Activated CD8-positive, alpha-beta memory T cell treated with anti-CD3 and anti-CD28 coated beads, Interleukin-2, amount 50 U/mL, for 48 hours (primary cell): ENCODE data around the gene C1orf159.
A peak's percentile ranks its signal among the peaks of the same experiment; 100 is the strongest.
"Not testable (repeated sequence)": the region's sequence is repeated elsewhere in the genome, so short reads cannot be mapped to it uniquely, and the experiment has no call there.

Source experiments
- DNase-seq: peaks from one replicate; pipeline ENCODE4 v3.0.0-alpha.2; 2020

Gene C1orf159

DNA sequence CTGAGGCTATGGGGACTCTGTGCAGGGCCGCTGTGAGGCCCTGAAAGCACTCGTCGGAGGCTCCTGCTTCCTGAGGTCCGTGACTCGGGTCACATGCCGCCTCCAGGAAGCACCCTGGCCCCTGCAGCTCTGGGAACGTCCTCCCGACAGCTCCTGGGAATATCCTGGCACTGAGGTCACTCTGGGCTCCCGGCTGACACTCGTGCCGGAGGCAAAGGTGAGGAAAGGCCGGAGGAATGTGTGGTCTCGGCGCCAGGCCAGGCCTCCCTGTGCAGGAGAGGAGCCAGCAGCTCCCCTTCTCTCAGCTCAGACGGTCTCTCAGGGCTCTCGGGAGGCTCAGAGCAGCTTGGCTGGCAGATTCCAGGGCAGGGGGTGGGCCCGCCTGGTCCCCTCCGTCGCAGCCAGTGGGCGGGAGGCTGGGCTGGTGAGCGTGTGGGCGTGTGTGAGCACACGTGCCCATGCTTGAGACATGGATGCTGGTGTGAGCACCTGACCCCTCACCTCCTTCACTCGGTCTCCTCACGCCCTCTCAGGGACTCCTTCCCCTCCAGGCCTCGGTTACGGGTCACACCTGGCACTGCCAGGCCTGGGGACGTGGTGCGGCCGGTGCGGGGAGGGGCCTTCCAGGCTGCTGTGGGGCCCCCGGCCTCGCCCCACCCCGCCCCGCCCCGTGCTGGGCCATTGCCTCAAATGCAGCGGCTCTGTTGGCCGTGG lies 36.3 kb downstream of the C1orf159 start:
- DNase-seq = peak; percentile 70

DNA sequence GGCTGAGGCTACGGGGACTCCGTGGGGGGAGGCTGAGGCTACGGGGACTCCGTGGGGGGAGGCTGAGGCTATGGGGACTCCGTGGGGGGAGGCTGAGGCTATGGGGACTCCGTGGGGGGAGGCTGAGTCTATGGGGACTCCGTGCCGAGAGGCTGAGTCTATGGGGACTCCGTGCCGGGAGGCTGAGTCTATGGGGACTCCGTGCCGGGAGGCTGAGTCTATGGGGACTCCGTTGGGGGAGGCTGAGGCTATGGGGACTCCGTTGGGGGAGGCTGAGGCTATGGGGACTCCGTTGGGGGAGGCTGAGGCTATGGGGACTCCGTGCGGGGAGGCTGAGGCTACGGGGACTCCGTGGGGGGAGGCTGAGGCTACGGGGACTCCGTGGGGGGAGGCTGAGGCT lies 38.5 kb downstream of the C1orf159 start:
- not testable (repeated sequence) for DNase-seq

DNA sequence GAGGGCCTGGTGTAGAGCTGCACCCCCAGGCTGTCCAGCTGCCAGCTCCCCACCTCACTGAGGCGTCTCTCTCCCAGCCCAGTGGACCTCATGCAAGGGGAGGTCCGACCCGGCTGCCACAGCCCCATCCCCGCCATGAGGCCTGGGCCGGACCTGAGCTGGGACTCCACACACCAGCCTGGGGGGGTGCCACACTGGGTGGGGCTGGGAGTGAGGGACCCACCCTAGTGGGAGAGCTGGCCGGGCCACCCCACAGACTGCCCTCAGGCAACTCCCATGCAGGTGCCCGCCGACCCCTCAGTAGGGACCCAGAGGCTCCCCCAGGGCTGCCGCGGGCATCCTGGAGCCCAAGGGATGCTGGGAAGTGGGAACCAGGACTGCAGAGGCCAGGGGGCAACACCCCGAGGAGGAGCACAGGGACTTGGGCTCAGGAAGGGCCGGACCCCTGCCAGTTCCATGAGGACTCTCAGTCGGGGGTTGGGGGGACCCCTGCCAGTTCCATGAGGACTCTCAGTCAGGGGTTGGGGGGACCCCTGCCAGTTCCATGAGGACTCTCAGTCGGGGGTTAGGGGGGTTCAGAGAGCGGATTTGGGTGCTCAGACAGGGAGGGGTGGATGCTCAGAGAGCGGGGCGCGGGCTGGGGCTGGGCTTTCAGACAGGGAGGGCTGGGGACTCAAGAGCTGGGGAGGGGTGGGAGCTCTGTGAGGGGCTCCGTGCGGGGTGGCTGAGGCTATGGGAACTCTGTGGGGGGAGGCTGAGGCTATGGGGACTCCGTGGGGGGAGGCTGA lies 40.5 kb downstream of the C1orf159 start:
- DNase-seq = no peak

DNA sequence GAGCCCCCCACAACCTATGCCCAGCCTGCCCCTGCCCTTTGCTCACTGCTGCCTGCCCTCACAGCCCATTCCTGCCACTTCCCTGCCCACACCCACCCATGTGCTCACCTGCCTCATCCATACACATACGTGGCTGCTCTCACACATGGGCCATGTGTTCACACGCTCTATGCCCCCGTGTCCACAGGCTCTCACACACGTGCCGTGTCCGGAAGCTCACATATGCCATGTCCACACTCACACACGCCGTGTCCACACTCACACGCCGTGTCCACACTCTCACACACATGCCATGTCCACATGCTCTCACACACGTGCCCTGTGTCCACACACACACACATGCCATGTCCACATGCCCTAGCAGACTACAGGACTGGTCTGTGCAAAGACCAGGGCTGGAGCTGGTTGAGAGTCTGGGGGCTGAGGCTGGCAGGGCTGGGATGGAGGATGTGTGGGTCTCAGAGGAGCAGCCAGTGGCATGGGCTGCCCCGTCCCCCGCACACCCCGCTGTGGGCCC lies 41.2 kb downstream of the C1orf159 start:
- no peak for DNase-seq

DNA sequence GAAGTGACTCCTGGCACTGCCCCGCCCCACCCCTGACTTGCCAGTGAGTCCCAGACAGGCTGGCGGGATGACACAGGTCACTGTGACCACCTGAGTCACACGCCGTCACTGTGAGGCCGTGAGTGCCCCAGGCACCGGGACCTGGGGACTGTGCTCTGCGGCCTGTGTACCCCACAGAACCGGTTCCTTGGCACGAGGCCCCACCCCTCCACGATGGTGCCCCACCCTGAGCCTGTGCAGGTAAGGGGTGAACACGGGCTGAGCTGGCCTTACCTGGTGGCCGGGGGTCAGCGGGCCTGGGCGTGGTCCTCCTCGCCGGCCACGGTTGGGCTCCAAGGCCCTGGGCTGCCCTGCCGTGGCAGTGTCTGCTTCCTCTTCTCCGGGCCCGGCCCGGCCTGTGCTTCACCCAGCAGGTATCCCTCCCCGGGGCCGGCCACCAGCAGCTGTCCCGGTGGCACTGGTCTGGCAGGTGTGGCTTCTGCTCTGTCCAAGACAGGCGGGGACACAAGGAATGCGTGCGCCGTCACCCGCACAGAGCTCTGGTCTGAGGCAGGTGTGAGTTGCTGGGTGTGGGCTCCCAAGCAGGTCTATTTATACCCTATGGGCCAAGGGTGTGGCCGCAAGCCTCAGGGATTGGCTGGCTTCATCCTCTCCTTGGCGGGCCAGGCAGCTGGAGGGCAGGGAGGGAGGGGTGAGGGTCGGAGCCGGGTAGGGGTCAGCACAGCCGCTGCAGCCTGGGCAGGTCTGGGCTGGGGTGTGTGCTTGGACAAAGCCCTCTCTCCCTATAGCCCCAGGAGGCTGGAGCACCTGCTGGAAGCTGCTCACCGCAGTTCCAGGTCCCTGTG lies 41.9 kb downstream of the C1orf159 start, which contains the start of gene RNF223:
Gene RNF223 (minus strand): TSS at position 564 of the 845 bp plus-strand sequence. CDS start 1,740 bp downstream, outside the sequence.
- no peak for DNase-seq

DNA sequence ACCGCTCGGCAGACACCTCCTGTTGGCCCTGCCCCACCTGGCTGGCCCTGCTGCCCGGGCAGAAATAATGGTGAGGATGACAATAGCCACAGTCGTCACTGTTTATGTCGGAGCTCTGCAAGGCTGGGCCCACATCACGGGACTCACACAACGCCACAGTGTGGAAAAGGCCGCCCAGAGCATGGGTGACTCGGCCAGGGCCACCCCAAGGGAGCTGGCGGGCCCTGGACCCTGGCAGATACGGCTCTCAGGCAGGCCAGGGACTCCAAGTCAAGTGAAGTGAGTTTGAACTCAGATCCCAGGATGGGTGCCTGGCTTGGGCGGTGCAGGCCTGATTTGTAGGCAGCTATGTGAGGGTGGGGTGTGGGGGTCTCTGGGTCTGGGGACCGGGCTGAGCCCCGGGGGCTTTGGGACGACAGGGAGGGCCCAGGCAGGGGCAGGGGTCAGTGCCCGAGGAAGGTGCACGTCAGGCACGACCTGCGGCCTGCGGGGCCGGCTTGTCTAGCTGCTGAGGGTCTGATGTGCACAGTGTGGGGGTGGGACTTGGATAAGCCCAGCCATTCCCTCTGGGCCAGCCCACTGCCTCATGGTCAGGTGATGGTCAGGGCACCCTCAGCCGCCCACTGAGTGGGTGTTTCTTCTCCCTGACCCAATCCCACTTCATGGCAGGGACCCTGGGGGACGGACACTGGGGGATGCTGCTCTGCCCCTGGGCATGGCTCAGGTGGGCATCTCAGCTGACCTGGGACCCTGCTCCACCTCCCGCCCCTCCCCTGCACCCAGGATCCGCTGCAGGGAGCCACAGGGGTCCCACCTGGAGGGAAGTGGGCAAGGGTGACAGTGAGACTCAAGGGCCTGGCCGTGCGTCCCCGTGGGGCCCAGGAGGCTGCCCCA lies 42.8 kb downstream of the C1orf159 start:
- DNase-seq = no peak

DNA sequence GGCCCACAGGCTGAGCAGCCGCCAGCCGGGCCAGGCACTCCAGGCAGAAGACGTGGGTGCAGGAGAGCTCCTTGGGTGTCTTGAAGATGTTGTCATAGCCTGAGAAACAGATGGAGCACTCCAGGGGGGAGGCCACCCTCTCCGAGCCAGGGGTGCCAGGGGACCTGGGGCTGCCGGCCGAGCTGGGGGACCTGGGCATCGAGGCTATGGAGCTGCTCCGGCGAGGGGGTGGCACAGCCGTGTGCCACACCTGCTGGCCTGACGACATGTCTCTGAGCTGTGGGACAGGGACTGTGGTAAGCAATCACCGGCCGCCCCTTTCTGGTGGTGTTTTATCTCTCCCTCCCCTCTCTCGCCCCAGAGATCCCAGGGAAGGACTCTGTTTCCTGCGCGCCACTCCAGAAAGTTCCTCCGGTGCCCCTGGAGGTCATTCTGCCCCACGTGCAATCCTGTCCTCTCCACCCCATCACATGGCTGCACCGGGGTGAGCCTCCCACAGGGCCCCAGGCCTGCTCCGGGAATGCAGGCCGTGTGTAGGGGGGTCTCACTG lies 43.5 kb downstream of the C1orf159 start:
- DNase-seq = no peak

DNA sequence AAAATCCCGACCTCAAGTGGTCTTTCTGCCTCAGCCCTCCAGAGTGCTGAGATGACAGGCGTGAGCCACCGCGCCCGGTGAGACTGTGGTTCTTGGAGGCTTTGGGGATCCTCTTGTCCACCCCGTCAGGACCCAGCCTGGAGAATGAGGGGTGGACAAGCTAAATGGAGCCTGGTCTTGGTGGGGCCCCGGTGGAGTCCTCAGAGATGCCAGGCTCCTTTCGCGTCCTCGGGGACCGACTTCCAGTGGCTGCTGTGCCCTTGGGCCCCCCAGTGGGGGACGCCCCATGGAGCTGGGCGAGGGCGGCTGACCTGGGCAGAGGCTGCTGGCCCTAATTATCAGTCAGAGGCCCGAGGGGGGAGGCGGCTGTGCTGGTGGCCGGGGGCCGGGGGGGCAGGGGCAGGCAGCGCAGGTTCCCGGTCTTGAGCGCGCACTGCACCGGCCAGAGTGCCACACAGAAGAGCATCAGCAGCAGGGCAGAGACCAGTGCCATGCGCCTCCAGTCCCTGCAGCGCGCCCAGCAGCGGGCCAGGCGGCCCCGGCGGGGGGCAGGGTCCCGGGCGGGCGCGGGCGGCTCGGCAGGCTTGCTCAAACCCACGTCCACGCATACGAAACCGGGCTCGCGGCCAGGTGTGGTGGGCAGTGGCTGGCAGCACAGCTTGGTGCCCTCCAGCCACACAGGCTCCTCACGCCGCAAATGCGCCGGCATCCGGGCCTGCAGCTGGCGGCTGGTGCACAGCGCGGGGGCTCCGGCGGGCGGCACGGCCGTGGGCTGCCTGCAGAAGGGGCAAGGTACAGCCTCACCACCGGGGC lies 44.2 kb downstream of the C1orf159 start:
- no peak for DNase-seq

DNA sequence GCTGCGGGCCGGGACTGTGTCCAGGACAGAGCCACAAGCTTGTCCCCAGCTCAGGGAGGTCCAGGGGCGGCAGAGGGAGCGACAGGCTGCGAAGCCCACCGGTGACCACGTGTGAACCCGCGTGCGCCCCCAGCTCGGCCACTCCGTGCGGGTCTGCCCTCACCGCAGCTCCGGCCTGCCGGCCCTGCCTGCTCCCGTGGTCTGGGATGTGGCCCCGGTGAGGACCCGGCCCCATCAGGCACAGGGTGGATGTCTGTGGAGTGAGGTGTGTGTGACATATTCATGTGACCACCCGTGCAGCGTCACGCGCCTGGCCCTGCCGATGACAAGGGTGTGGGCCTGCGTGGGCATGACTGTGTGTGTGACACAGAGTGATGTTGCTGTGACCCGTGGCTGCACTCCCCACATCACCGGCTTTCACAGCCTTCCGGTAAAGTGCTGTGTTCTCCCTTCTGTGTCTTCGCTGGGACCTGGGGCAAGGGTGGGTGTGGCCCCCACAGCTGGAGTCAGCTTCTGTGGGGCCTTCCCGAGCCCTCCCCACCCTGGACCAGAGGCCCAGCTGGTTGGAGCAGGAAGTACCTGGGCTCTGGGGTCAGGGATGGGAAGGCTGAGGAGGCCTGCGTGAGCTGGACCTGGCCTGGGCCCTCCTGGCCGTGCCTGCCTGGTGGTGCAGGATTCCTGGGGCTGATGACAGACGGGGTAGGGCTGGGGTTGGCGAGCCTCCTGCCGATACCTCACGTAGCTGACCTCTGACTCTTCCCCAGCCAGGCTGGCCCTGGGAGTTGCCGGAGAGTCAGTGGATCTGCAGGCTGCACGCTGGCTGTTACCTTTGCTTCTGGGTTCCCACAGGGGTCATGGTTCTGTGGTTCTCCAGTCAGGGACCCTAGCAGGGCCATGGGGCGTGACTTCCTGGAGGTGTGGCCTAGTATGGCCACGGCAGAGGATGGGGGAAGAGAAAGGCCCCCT lies 45.9 kb downstream of the C1orf159 start:
- DNase-seq = no peak

DNA sequence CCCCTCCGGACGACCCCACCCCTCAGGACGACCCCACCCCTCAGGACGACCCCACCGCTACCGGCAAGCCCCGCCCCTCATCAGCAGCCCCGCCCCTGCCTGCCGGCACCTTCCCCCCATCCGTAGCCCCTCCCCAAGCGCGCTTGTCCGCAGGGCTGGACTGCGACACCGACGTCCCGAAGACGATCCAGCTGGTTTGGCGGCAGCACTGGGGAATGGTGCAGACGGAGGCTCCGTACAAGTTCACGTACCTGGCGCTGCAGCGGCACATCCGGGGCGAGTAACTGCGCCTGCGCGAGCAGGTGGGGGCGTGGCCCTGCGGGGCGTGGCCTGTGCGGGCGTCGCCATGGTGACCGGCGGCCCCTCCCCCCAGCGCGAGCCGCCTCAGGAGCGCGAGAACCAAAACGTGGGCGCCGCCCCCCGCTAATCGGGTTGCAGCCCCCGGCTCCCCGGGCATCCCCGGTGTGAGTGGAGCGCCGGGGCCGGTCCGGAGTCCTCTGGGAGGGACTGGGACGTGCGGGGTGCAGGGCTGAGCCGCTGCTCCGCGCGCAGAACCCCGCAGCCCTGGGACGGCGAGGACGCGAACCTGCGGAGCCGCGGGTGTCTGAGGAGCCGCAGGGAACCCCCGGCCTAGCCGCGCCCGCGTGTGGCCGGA lies 46.7 kb downstream of the C1orf159 start:
- peak; percentile 99 for DNase-seq

DNA sequence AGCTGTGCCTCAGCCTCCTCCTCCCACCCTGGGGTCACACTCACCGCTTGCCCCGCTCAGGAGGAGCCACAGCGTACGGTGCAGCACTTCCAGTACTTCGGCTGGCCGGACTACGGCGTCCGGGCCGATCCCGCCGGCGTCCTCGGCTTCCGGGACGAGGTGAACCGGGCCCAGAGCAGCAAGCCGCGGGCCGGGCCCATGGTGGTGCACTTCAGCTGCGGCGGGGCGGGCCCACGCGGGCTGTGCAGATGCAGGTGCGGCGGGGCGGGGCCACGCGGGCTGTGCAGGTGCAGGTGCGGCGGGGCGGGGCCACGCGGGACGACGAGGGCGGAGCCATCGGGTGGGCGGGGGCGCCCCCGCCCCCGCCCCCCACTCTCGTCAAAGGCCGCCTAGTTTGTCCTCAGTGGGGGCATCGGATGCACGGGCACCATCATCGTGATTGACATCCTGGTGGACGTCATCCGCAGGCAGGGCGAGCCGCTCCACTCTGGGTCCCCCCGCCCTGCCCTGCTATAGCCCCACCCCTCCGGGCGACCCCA lies 47.3 kb downstream of the C1orf159 start:
- DNase-seq = no peak

DNA sequence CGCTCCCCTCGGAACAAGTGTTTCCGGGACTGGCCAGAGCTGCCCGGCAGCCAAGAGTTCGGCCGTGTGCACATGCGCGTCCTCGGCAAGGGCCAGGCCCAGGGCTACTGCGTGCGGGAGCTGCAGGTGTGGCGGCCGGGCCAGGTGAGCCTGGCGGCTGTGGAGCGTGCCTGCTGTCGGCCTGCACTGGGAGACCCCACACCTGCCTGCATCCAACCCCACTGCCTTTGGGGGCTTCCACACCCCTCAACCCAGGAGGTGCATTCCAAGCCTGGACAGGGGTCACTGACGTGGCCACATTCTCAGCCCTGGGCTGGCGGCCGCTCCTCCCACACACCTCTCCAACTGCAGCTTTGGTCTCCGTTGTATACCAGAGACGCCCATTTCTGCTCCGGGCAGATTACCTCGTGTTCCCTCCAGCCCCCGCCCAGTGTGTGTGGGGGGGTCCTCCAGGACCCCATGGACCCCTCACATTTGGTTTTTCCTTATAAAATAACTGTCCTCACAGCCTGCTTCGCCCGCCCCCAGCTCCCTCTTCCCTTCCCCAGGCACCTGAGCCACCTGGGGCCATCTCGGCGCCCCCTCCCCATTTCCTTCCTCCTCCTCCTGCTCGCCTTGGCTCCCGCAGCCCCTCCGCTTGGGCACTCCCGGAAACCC lies 47.9 kb downstream of the C1orf159 start:
- DNase-seq = no peak

DNA sequence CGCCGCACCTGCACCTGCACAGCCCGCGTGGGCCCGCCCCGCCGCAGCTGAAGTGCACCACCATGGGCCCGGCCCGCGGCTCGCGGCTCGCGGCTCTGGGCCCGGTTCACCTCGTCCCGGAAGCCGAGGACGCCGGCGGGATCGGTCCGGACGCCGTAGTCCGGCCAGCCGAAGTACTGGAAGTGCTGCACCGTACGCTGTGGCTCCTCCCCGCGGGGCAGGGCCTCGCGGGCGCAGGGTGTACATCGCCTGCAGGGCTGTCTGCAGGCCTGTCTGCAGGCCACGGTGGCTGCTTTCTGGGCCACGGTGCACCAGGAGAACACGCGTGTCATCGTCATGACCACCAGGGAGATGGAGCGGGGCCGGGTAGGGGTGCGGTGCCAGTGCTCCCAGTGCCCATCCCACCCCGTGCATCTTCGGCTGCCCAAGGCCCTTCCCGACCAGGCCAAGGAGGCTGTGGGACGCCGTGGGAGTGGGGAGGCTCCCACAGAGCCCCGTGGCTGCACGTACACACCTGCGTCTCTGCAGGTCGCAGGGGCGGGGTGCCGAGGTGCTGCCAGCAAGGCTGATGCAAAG lies 48.5 kb downstream of the C1orf159 start:
- no peak for DNase-seq

DNA sequence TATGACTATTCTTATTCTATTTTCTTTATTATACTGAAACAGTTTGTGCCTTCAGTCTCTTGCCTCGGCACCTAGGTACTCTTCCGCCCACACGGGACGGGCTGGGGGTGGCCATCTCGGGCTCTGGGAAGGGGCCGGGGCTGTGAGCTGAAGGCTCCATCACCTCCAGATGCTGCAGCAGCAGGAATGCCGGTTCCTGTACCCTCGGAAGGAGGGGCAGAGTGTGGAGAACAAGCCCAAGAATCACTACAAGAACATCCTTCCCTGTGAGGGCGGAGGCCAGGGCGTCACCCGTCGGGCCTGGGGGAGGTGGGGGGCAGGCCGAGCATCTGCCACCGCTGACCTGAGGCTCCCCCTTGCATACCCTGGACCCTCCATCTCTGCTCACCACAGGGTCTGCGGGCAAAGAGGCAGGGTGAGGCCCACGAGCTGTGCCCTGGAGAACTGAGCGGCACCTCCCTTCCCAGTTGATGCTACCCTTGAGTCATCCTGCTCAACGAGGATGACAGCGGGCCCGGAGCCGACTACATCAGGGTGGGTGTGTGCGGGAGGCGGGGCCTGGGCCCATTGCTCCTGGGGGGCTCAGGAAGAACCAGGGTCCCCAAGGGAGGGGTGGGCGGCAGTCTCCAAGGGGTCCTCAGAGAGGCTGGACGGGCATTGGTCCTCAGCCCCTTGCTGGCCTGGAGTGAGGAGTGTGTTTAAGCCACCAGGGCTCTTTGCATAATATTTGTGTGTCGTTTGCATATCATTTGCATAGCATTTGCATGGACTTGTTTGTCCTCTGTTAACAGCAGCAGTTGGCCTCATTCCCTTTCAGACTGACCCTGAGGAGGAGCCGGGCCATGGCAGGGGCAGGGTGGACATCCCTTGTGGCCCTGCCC lies 49.2 kb downstream of the C1orf159 start:
- DNase-seq = no peak

DNA sequence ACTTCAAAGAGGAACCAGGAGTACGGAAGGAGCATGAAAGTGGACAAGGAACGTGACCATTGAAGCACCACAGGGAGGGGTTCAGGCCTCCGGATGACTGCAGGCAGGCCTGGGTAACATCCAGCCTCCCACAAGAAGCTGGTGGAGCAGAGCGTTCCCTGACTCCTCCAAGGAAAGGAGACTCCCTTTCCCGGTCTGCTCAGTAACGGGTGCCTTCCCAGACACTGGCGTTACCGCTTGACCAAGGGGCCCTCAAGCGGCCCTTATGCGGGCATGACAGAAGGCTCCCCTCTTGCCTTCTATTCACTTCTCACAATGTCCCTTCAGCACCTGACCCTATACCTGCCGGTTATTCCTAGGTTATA lies 50.0 kb downstream of the C1orf159 start:
- DNase-seq = not testable (repeated sequence)

DNA sequence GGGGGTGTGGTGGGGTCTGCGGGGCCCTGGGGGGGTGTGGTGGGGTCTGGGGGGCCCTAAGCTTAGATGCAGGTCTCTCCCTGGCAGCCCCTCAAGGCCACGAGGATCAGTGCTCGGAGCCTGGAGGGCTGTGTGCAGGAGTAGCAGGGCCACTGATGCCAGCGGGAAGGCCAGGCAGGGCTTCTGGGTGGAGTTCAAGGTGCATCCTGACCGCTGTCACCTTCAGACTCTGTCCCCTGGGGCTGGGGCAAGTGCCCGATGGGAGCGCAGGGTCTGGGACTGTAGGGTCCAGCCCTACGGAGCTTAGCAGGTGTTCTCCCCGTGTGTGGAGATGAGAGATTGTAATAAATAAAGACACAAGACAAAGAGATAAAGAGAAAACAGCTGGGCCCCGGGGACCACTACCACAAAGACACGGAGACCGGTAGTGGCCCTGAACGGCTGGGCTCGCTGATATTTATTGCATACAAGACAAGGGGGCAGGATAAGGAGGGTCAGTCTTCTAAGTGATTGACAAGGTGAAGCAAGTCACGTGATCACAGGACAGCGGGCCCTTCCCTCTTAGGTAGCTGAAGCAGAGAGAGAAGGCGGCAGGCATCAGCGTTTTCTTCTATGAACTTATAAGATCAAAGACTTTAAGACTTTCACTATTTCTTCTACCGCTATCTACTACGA lies 50.5 kb downstream of the C1orf159 start:
- no peak for DNase-seq
